HG03280 (cell line): ENCODE results near the gene DOHH.

ENCODE experiments used
- ATAC-seq: cut with Tn5 transposase; IDR thresholded peaks from one replicate; pipeline ENCODE4 v1.9.1; 2021; ENCODE audit warnings: mild to moderate bottlenecking, moderate library complexity; ENCODE audit not compliant: unreplicated experiment

The DOHH gene

GRCh38 chr19:3505598-3506383, 5.3 kb upstream of the DOHH start, which contains the start of gene FZR1:
Gene FZR1, plus strand, starts transcription at chr19:3506311. Its CDS starts 16,679 bp downstream, at chr19:3522990.
- peak; percentile 90 for ATAC-seq

- no peak for ATAC-seq
These were observed 4.3 kb upstream of the DOHH start for GRCh38 chr19:3504735-3505134.

GRCh38 chr19:3503036-3503572, 2.6 kb upstream of the DOHH start:
- ATAC-seq = no peak

- no peak for ATAC-seq
These were observed 1.3 kb upstream of the DOHH start for GRCh38 chr19:3501780-3502179.

GRCh38 chr19:3499738-3500428, 591 bp downstream of the DOHH start:
- ATAC-seq = peak; percentile 11

- no peak for ATAC-seq
These were observed 2.5 kb downstream of the DOHH start for GRCh38 chr19:3497757-3498520.

GRCh38 chr19:3496392-3497273, 3.8 kb downstream of the DOHH start:
- ATAC-seq = no peak

- ATAC-seq = no peak
These were observed 5.9 kb downstream of the DOHH start for GRCh38 chr19:3494559-3494958.

GRCh38 chr19:3494051-3494450, 6.4 kb downstream of the DOHH start:
- no peak for ATAC-seq

- no peak for ATAC-seq
These were observed 6.8 kb downstream of the DOHH start for GRCh38 chr19:3493651-3494050.

- no peak for ATAC-seq
These were observed 7.6 kb downstream of the DOHH start for GRCh38 chr19:3492919-3493318.

- no peak for ATAC-seq
These were observed 8.2 kb downstream of the DOHH start for GRCh38 chr19:3492131-3492839.

- ATAC-seq = no peak
These were observed 8.9 kb downstream of the DOHH start for GRCh38 chr19:3491396-3492119.

GRCh38 chr19:3483226-3483628, 17.2 kb downstream of the DOHH start, which contains the start of gene SMIM44:
Gene SMIM44, minus strand, starts transcription at chr19:3483441. Its CDS starts 38 bp downstream, at chr19:3483403.
- ATAC-seq = no peak

GRCh38 chr19:3482507-3483225, 17.8 kb downstream of the DOHH start:
- no peak for ATAC-seq

- ATAC-seq = no peak
These were observed 19.0 kb downstream of the DOHH start for GRCh38 chr19:3481241-3482090.

GRCh38 chr19:3480383-3481091, 19.9 kb downstream of the DOHH start, which contains the start of gene SMIM24:
Gene SMIM24, minus strand, starts transcription at chr19:3480525. Its CDS starts 62 bp downstream, at chr19:3480463.
- no peak for ATAC-seq
